Fibroblast of pulmonary artery (primary cell): ENCODE data around the gene TMEM62.
"Not testable (repeated sequence)": the region's sequence is repeated elsewhere in the genome, so short reads cannot be mapped to it uniquely, and the experiment has no call there.

Experiments used
- DNase-seq: peaks from one replicate; pipeline ENCODE4 v3.0.0-alpha.2; 2010; ENCODE audit warnings: low read depth
- H3K4me3 ChIP-seq: replicated peaks from 2 replicates; pipeline ENCODE4 v1.5.1; 2011; ENCODE audit warnings: low read depth, mild to moderate bottlenecking, control low read depth, low read length, moderate library complexity
- TF ChIP-seq, protein P1 (sequence below): IDR thresholded peaks from 2 replicates; pipeline ENCODE4 v1.5.1; 2011; ENCODE audit warnings: mild to moderate bottlenecking, control low read depth, low read length, inconsistent platforms; ENCODE audit errors: missing control alignments

The TMEM62 gene

DNA sequence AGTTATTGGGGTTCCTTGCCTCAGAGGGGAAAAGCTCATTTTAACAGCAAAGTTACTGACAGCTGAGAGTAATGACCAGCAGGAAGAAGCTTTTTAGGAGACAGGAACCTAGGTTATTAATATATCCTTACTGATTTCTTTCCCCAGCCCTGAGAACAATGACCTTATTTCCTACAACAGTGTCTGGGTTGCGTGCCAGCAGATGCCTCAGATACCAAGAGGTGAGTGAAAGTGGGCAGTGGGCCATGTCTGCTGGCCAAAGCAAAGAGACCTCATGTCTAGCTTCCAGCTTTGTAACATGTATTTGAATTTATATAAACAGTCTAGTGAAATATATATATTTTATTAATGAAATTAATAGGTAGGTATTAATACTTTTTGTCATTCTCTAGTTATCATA is 56.8 kb downstream of the TMEM62 start:
- H3K4me3 ChIP-seq = no peak overlapping the region
- TF ChIP-seq, protein P1, sequence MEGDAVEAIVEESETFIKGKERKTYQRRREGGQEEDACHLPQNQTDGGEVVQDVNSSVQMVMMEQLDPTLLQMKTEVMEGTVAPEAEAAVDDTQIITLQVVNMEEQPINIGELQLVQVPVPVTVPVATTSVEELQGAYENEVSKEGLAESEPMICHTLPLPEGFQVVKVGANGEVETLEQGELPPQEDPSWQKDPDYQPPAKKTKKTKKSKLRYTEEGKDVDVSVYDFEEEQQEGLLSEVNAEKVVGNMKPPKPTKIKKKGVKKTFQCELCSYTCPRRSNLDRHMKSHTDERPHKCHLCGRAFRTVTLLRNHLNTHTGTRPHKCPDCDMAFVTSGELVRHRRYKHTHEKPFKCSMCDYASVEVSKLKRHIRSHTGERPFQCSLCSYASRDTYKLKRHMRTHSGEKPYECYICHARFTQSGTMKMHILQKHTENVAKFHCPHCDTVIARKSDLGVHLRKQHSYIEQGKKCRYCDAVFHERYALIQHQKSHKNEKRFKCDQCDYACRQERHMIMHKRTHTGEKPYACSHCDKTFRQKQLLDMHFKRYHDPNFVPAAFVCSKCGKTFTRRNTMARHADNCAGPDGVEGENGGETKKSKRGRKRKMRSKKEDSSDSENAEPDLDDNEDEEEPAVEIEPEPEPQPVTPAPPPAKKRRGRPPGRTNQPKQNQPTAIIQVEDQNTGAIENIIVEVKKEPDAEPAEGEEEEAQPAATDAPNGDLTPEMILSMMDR = no peak
- peak; percentile 51 for DNase-seq

DNA sequence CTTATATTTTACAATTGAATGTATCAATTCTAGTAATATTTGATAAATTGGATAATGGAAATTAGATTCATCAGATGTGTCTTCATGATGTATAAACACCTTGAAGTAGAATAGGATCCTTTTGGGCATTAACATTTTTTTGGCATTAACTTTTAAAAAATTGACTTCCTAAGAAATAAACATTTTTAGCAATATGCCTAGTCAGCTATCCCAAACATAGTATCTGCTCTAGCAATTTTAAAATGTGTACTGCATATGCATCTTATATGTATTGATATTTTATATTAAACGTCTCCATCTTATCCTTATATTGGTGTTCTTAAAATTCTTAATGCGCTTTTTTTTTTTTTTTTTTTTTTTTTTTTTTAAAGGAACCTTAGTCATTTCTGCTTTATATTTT is 60.3 kb downstream of the TMEM62 start:
- no peak overlapping the region for H3K4me3 ChIP-seq
- TF ChIP-seq, protein P1 = no peak
- DNase-seq = no peak

DNA sequence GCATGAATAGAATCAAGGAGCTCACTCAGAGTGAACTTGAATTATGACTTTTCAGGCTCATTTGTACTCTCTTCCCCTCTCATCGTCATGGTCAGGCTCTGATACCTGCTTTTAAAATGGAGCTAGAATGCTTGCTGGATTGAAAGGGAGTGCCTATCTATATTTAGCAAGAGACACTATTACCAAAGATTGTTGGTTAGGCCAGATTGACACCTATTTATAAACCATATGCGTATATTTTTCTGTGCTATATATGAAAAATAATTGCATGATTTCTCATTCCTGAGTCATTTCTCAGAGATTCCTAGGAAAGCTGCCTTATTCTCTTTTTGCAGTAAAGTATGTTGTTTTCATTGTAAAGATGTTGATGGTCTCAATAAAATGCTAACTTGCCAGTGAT is 61.4 kb downstream of the TMEM62 start:
- TF ChIP-seq, protein P1 = no peak
- no peak for DNase-seq
- H3K4me3 ChIP-seq = no peak overlapping the region

DNA sequence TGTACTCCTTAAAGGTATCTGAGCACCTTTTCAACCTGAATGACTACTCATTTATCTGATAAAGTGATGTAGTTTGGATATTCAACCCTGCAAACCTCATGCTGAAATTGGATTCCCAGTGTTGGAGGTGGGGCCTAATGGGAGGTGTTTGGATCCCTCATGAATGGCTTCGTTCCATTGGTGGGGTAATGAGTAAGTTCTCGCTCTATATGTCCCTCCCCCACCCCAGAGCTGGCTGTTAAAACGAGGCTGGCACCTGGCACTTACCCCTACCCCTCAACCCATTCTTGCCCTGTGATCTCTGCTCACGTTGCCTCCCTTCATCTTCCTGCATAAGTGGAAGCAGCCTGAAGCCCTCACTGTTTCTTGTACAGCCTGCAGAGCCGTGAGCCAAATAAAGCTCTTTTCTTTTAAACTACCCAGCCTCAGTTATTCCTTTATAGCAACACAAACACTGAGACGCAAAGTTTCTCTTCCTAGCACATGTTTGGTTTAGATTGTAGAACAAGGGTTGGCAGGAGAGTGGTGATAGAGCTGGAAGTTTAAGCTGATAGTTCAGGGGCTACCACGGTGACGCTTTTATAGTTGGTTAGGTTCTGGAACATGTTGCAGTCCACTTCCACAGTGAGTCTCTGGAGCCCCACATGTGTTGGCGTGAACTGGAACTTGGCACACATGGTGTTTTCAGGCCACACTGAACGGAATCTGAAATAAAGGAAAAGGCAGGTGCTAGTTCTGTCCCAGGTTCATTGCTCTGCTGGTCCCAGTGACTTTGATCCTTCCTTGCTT is 63.6 kb downstream of the TMEM62 start:
- no peak overlapping the region for H3K4me3 ChIP-seq
- TF ChIP-seq, protein P1 = no peak
- DNase-seq = no peak

DNA sequence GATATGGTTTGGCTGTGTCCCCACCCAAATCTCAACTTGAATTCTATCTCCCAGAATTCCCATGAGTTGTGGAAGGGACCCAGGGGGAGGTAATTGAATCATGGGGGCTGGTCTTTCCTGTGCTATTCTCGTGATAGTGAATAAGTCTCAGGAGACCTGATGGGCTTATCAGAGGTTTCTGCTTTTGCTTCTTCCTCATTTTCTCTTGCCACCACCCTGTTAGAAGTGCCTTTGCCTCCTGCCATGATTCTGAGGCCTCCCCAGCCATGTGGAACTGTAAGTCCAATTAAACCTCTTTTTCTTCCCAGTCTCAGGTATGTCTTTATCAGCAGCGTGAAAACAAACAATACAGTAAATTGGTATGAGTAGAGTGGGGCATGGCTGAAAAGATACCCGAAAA is 64.4 kb downstream of the TMEM62 start:
- not testable (repeated sequence) for DNase-seq

DNA sequence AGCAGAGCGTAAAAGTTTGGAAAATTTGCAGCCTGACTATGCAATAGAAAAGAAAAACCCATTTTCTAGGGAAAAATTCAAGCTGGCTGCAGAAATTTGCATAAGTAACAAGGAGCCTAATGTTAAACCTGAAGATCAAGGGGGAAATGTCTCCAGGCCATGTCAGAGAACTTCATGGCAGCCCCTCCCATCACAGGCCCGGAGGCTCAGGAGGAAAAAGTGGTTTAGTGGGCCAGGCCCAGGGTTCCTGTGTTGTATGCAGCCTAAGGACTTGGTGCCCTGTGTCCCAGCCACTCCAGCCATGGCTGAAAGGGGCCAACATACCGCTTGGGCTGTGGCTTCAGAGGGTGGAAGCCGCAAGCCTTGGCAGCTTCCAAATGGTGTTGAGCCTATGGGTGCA is 65.2 kb downstream of the TMEM62 start:
- DNase-seq, H3K4me3 ChIP-seq: not testable (repeated sequence)

More for the DNA sequence above, 64.4 kb downstream of the TMEM62 start:
- H3K4me3 ChIP-seq = not testable (repeated sequence)

DNA sequence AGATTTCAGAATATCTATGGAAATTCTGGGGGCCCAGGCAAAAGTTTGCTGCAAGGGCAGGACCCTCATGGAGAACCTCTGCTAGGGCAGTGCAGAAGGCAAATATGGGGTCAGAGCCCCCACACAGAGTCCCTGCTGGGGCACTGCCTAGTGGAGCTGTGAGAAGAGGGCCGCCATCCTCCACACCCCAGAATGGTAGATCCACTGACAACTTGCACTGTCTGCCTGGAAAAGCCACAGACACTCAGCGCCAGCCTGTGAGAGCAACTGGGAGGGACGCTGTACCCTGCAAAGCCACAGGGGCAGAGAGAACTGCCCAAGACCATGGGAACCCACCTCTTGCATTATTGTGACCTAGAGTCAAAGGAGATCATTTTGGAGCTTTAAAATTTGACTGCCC is 65.6 kb downstream of the TMEM62 start:
- TF ChIP-seq, protein P1 = no peak
- H3K4me3 ChIP-seq = no peak overlapping the region
- DNase-seq = no peak

DNA sequence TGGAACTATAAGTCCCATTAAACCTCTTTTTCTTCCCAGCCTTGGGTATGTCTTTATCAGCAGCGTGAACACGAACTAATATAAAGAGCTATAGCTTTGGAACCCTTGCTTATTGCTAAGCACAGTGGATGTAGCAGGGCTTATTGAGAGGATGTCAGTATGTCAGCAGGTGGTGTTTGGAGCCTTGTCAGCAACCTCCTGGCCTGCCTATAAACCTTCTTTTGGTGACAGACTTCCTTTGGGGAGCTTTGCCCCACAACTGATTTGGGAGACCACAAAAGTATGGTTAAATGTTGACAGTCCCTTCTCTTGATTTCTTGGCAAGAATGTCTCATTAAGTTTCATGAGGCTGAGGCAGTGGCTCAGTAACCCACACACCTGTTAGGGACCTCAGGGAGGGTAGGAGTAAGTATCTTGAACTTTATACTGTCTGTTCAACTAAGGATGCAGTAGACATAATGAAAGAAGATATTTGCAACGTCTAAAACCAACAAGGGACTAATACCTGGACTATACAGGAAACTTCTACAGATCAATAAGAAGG is 66.6 kb downstream of the TMEM62 start:
- H3K4me3 ChIP-seq = no peak overlapping the region
- TF ChIP-seq, protein P1 = no peak
- DNase-seq = no peak
